DOHH2 (cell line): ENCODE measurements around the gene MECP2.

ENCODE experiments used
- EZH2phosphoT487 ChIP-seq: fragments of 200-600 bp; sonication (generic); IDR thresholded peaks from 2 replicates; pipeline ENCODE4 v1.6.1; 2017; ENCODE audit warnings: borderline replicate concordance, mild to moderate bottlenecking, antibody characterized with exemption, low read length, moderate library complexity, mixed read lengths
- TF ChIP-seq, protein P1 (sequence below): fragments of 200-600 bp; sonication (generic); IDR thresholded peaks from one replicate; pipeline ENCODE4 v1.5.1; 2014; ENCODE audit warnings: antibody characterized with exemption, mild to moderate bottlenecking, low read depth, low read length; ENCODE audit not compliant: poor library complexity, severe bottlenecking

DNA sequence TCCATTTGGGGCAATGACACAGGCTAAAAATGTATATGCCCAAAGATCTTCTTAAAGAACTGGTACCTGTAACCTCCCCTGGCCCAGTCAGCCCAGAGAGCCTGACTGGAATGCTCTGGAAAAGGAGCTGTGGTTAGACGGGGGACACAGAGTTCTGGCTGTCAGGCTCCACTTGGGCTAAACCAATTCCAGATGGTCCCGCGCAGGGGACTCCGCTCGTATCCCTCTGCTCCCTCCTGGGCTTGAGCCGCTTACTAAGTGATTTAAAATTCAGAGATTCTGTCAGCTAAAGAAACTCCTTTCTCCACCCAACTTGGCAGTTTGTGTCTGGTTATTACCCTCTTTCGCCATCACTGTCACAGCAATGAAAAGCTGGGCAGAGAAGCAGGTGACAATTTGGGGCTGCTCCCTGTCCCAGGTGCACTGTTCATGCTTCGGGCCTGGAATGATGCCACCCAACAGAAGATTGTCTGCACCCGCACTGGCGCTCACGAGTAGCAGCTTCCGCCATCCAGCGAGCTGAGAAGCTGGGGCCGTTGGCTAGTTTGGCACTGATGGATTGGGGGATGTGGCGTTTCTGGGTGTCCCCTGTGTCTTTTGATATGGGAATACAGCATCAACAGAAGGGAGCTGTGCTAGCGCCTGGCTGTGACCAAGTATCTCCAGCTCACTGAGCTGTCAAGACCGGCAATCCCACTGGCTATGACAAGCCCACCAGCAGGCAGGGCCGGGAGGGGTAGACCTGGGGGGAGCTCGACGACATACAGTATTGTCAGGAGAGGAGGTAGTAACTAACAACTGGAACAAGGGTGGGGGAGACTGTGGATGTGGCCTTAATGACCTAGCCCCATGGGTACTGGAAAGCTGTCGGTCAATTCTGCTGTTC lies 71.1 kb downstream of the MECP2 start:
- TF ChIP-seq, protein P1, sequence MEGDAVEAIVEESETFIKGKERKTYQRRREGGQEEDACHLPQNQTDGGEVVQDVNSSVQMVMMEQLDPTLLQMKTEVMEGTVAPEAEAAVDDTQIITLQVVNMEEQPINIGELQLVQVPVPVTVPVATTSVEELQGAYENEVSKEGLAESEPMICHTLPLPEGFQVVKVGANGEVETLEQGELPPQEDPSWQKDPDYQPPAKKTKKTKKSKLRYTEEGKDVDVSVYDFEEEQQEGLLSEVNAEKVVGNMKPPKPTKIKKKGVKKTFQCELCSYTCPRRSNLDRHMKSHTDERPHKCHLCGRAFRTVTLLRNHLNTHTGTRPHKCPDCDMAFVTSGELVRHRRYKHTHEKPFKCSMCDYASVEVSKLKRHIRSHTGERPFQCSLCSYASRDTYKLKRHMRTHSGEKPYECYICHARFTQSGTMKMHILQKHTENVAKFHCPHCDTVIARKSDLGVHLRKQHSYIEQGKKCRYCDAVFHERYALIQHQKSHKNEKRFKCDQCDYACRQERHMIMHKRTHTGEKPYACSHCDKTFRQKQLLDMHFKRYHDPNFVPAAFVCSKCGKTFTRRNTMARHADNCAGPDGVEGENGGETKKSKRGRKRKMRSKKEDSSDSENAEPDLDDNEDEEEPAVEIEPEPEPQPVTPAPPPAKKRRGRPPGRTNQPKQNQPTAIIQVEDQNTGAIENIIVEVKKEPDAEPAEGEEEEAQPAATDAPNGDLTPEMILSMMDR: no peak
- TF ChIP-seq EZH2phosphoT487: no peak
